Measurements from ENCODE around the gene MYLK.

- no peak for TF ChIP-seq POLR2AphosphoS5 (IDR thresholded peaks at IDR 0.05; ENCODE audit: low read depth, low read length)
- no peak for TF ChIP-seq TAF1 (IDR thresholded peaks at IDR 0.05; ENCODE audit: borderline replicate concordance, insufficient read depth, low read length)
- no peak for TF ChIP-seq SIN3A (IDR thresholded peaks at IDR 0.05; ENCODE audit: borderline replicate concordance, insufficient read depth, low read length)
- TF ChIP-seq REST (IDR thresholded peaks at IDR 0.05; ENCODE audit: insufficient read depth in 1 of 2, low read depth in 2 of 2, low read length in 2 of 2) = no peak
- no peak for TF ChIP-seq FOXP2 (optimal IDR thresholded peaks at IDR 0.05; ENCODE audit: borderline replicate concordance, extremely low read depth, extremely low read length, insufficient read depth)
Measured at GRCh38 chr3:123869165-123869564, 15.0 kb downstream of the MYLK start.

Data from PFSK-1 (cell line).